IMR-90 (cell line): Measurements from ENCODE around the gene ZDHHC12. TPM values are rescaled to one million over a fixed set of nuclear protein-coding genes. Genes with fewer than 3 reads are reported as not detected.

Source experiments
- ATAC-seq: fragments of 200-7000 bp; cut with Tn5 transposase; 2 replicates; pipeline ENCODE4 v1.9.1; 2020; ENCODE audit warnings: low read depth, mild to moderate bottlenecking, moderate library complexity
- BruUV-seq: library from RNA; stranded (reverse); fragments of 400-500 nt; replicated peaks from 2 replicates; lab custom pipeline; 2021; lab: Mats Ljungman, UMichigan
- CTCF ChIA-PET: fragments of 300-600 bp; formaldehyde crosslinking; extraction: SDS; loops from one replicate; lab custom pipeline; 2021; ENCODE audit warnings: antibody characterized with exemption; lab: Yijun Ruan, JAX
- POLR2A ChIA-PET: fragments of 300-600 bp; sonication (Branson Sonifier 250); formaldehyde crosslinking; loops from one replicate; lab custom pipeline; 2022; ENCODE audit warnings: antibody characterized with exemption; ENCODE audit not compliant: unreplicated experiment; lab: Charles Lee
- DNase-seq: peaks from one replicate; pipeline ENCODE4 v3.0.0; 2013
- H2AFZ ChIP-seq: replicated peaks from 2 replicates; pipeline ENCODE3; 2013; ENCODE audit warnings: low read length, mild to moderate bottlenecking; ENCODE audit not compliant: poor library complexity
- H2AK5ac ChIP-seq: 2 replicates; pipeline ENCODE4 v1.6.1; 2013; ENCODE audit warnings: low read depth, low read length, inconsistent platforms
- H2AK9ac ChIP-seq: replicated peaks from 2 replicates; pipeline ENCODE3; 2013; ENCODE audit warnings: mild to moderate bottlenecking, low read depth, low read length, moderate library complexity; ENCODE audit not compliant: poor library complexity
- H2BK120ac ChIP-seq: 2 replicates; pipeline ENCODE4 v1.6.1; 2013; ENCODE audit warnings: low read depth, low read length, inconsistent platforms
- H2BK15ac ChIP-seq: 3 replicates; pipeline ENCODE4 v1.6.1; 2013; ENCODE audit warnings: low read depth, low read length, inconsistent platforms
- H2BK20ac ChIP-seq: 2 replicates; pipeline ENCODE4 v1.6.1; 2013; ENCODE audit warnings: low read depth, mild to moderate bottlenecking, inconsistent platforms, low read length, moderate library complexity
- H2BK5ac ChIP-seq: 2 replicates; pipeline ENCODE4 v1.6.1; 2013; ENCODE audit warnings: mild to moderate bottlenecking, low read depth, low read length, inconsistent platforms; ENCODE audit not compliant: poor library complexity, severe bottlenecking
- H3K14ac ChIP-seq: replicated peaks from 2 replicates; pipeline ENCODE4 v1.6.1; 2013; ENCODE audit warnings: low read depth, low read length, inconsistent platforms
- H3K18ac ChIP-seq: 2 replicates; pipeline ENCODE4 v1.6.1; 2013; ENCODE audit warnings: low read depth, low read length, control low read depth
- H3K23ac ChIP-seq: 2 replicates; pipeline ENCODE4 v1.6.1; 2013; ENCODE audit warnings: low read depth, low read length, inconsistent platforms
- H3K27ac ChIP-seq: 2 replicates; pipeline ENCODE4 v1.5.1; 2013; ENCODE audit warnings: mild to moderate bottlenecking, control low read depth, low read length; ENCODE audit not compliant: insufficient read depth
- H3K27me3 ChIP-seq: 2 replicates; pipeline ENCODE4 v1.6.1; 2013; ENCODE audit warnings: low read length; ENCODE audit not compliant: control insufficient read depth, insufficient read depth
- H3K36me3 ChIP-seq: 2 replicates; pipeline ENCODE4 v1.6.1; 2013; ENCODE audit warnings: low read length, mixed read lengths; ENCODE audit not compliant: control insufficient read depth, insufficient read depth
- H3K4ac ChIP-seq: 2 replicates; pipeline ENCODE4 v1.6.1; 2013; ENCODE audit warnings: low read depth, low read length, inconsistent platforms
- H3K4me1 ChIP-seq: 2 replicates; pipeline ENCODE4 v1.6.1; 2013; ENCODE audit warnings: low read length, mixed read lengths; ENCODE audit not compliant: control insufficient read depth, insufficient read depth
- H3K4me2 ChIP-seq: 2 replicates; pipeline ENCODE4 v1.6.1; 2013; ENCODE audit warnings: low read depth, mild to moderate bottlenecking, control low read depth, low read length, moderate library complexity
- H3K4me3 ChIP-seq: 2 replicates; pipeline ENCODE4 v1.5.1; 2013; ENCODE audit warnings: low read depth, mild to moderate bottlenecking, control low read depth, low read length, moderate library complexity; ENCODE audit not compliant: insufficient read depth
- H3K56ac ChIP-seq: 2 replicates; pipeline ENCODE4 v1.6.1; 2013; ENCODE audit warnings: low read length, inconsistent platforms; ENCODE audit not compliant: insufficient read depth; ENCODE audit errors: extremely low read depth
- H3K79me1 ChIP-seq, 2 experiments: 2 replicates each; pipeline ENCODE4 v1.6.1; 2013; ENCODE audit warnings: low read length in 2 of 2, inconsistent platforms in 1 of 2, low read depth in 1 of 2
- H3K9ac ChIP-seq: 2 replicates; pipeline ENCODE4 v1.6.1; 2013; ENCODE audit warnings: low read depth, low read length, control low read depth
- H3K9me1 ChIP-seq: 2 replicates; pipeline ENCODE4 v1.6.1; 2013; ENCODE audit warnings: low read length, inconsistent platforms; ENCODE audit not compliant: insufficient read depth
- H3K9me3 ChIP-seq: 2 replicates; pipeline ENCODE4 v1.6.1; 2013; ENCODE audit warnings: low read length; ENCODE audit not compliant: control insufficient read depth, insufficient read depth
- H4K20me1 ChIP-seq: 2 replicates; pipeline ENCODE4 v1.6.1; 2013; ENCODE audit warnings: low read length, inconsistent platforms; ENCODE audit not compliant: insufficient read depth
- H4K5ac ChIP-seq: 2 replicates; pipeline ENCODE4 v1.6.1; 2013; ENCODE audit warnings: mild to moderate bottlenecking, low read depth, low read length, control low read depth
- H4K8ac ChIP-seq, 2 experiments: 2 replicates each; pipeline ENCODE4 v1.6.1; 2013; ENCODE audit warnings: low read depth in 2 of 2, low read length in 2 of 2, control low read depth in 1 of 2, inconsistent platforms in 1 of 2
- H4K91ac ChIP-seq: 2 replicates; pipeline ENCODE4 v1.6.1; 2013; ENCODE audit warnings: low read depth, low read length, inconsistent platforms; ENCODE audit not compliant: insufficient read depth
- CEBPB ChIP-seq: IDR thresholded peaks from 2 replicates; pipeline ENCODE4 v1.6.1; 2012; ENCODE audit warnings: low read depth, low read length, improper control_type of control experiment
- MAFK ChIP-seq: IDR thresholded peaks from 2 replicates; pipeline ENCODE4 v1.6.1; 2012; ENCODE audit warnings: low read depth, low read length, improper control_type of control experiment
- MAZ ChIP-seq: IDR thresholded peaks from 2 replicates; pipeline ENCODE4 v1.6.1; 2012; ENCODE audit warnings: low read depth, mild to moderate bottlenecking, low read length, improper control_type of control experiment, moderate library complexity, borderline replicate concordance
- MXI1 ChIP-seq: IDR thresholded peaks from 2 replicates; pipeline ENCODE4 v1.6.1; 2012; ENCODE audit warnings: low read depth, mild to moderate bottlenecking, low read length, moderate library complexity, borderline replicate concordance
- NFE2L2 ChIP-seq: fragments of 150-350 bp; IDR thresholded peaks from 2 replicates; pipeline ENCODE4 v1.6.1; 2016; ENCODE audit warnings: low read depth, mild to moderate bottlenecking, low read length
- RCOR1 ChIP-seq: IDR thresholded peaks from 2 replicates; pipeline ENCODE4 v1.6.1; 2012; ENCODE audit warnings: mild to moderate bottlenecking, low read length, improper control_type of control experiment; ENCODE audit not compliant: insufficient replicate concordance
- RFX5 ChIP-seq: IDR thresholded peaks from 2 replicates; pipeline ENCODE4 v1.8.0; 2012; ENCODE audit warnings: low read depth, mild to moderate bottlenecking, low read length, moderate library complexity
- WGBS, 2 experiments: methylation state at CpG; one replicate each; pipeline versions ENCODE4 v1.1.5 to v1.1.7; 2013; ENCODE audit warnings: missing lambda C conversion rate in 2 of 2; ENCODE audit not compliant: insufficient read length in 1 of 2; ENCODE audit errors: extremely low coverage in 2 of 2; 5-methylcytosine and 5-hydroxymethylcytosine counted together
- dilution Hi-C: fragments of 300-500 bp; cut with HindIII; formaldehyde crosslinking; loops from one replicate; pipeline ENCODE4 v1.14.3; 2018; ENCODE audit warnings: low sequenced_read_pairs; ENCODE audit not compliant: unreplicated experiment
- in situ Hi-C: fragments of 300-500 bp; cut with MboI; formaldehyde crosslinking; loops from 3 replicates; pipeline ENCODE4 v1.14.3; 2019; ENCODE audit warnings: low sequenced_read_pairs, inconsistent platforms, mixed read lengths
- intact Hi-C: fragments of 100-400 bp; cut with micrococcal nuclease; formaldehyde crosslinking; loops from 2 replicates; pipeline ENCODE4 v1.10.0; 2022
- polyA plus RNA-seq, 3 experiments: library from polyadenylated mRNA; depleted of rRNA; stranded (reverse); fragments of >200 nt; gene quantifications; 2 replicates each; pipeline ENCODE4 v1.2.3, GENCODE V29; 2012; ENCODE audit warnings: low replicate concordance in 1 of 3
- total RNA-seq: library from RNA; depleted of rRNA; stranded (reverse); fragments of >200 nt; gene quantifications from 2 replicates; pipeline ENCODE4 v1.2.3, GENCODE V29; 2012
- TF ChIP-seq, protein P1 (sequence below): fragments of 150-350 bp; IDR thresholded peaks from 2 replicates; pipeline ENCODE4 v1.6.1; 2016; ENCODE audit warnings: low read depth, mild to moderate bottlenecking, low read length, moderate library complexity, borderline replicate concordance

Gene ZDHHC12
- total and polyA plus RNA-seq, 2 of the 4 experiments (the other 2 are of a cell fraction), result 16.7 to 60.7 TPM

DNA sequence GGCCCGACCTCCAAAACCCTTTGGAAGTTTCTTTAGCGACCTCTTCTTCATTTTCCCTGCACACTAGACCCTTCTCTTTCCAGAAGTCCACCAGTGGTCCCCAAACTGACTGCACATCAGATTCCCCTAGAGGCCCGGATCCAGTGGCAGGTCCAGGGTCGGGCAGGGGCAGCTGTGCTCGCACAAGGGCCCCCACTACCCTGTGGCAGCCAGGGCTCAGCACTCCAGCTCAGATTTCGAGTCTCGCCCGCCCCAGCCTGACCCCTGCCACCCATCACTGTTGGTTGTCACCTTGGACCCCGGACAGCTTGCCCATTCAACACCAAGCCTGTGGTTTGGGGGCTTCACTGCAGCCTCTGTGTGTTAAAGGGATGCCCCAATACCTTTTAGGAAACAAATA is 7.8 kb upstream of the ZDHHC12 start:
- H3K9ac ChIP-seq, result no peak overlapping the region
- BruUV-seq, result no TSS peak

More for the DNA sequence above, 7.8 kb upstream of the ZDHHC12 start:
- H3K9me3 ChIP-seq, result no peaks in the 10 kb centered on the region
- no peak overlapping the region for H3K23ac ChIP-seq
- no peak overlapping the region for H2AFZ ChIP-seq
- H2BK15ac ChIP-seq, result no peak overlapping the region
- H4K91ac ChIP-seq, result no peak overlapping the region
- no peak overlapping the region for H2BK5ac ChIP-seq
- H2BK120ac ChIP-seq, result no peak overlapping the region
- H4K8ac ChIP-seq, result no peak overlapping the region
- no peak overlapping the region for H2AK5ac ChIP-seq
- H4K5ac ChIP-seq, result no peak overlapping the region
- peaks cover 6% of the 10 kb centered on the region; the same call in 1 of the 2 replicates for H3K9me1 ChIP-seq
- no peak overlapping the region for H3K27ac ChIP-seq
- no peak for DNase-seq
- no peak overlapping the region for H3K4me2 ChIP-seq
- peaks cover 22% of the 10 kb centered on the region for H3K36me3 ChIP-seq
- intact Hi-C loops (no loop called here), dilution Hi-C loops (no loop called here), in situ Hi-C loops (no loop called here)
- WGBS, 2 experiments, result 53% methylated on average over 3 of the region's 9 CpGs; no CpG with 5 or more reads in 1 of the 2 experiments
- H2BK20ac ChIP-seq, result no peak overlapping the region
- H3K27me3 ChIP-seq, result no peaks in the 10 kb centered on the region
- ChIA-PET POLR2A (no interaction called here), CTCF (no interaction called here)
- no peak overlapping the region for H3K18ac ChIP-seq
- no peak for ATAC-seq
- no peaks in the 10 kb centered on the region for H3K79me1 ChIP-seq
- TF ChIP-seq MAFK (no peak), RCOR1 (no peak), MAZ (no peak), RFX5 (no peak), NFE2L2 (no peak), CEBPB (no peak), MXI1 (no peak)
- TF ChIP-seq, protein P1, sequence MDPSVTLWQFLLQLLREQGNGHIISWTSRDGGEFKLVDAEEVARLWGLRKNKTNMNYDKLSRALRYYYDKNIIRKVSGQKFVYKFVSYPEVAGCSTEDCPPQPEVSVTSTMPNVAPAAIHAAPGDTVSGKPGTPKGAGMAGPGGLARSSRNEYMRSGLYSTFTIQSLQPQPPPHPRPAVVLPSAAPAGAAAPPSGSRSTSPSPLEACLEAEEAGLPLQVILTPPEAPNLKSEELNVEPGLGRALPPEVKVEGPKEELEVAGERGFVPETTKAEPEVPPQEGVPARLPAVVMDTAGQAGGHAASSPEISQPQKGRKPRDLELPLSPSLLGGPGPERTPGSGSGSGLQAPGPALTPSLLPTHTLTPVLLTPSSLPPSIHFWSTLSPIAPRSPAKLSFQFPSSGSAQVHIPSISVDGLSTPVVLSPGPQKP, result no peak
- no peak overlapping the region for H2AK9ac ChIP-seq
- no peak overlapping the region for H3K4ac ChIP-seq
- no peak overlapping the region for H3K56ac ChIP-seq
- H3K4me3 ChIP-seq, result no peak overlapping the region
- H3K4me1 ChIP-seq, result peaks cover 2% of the 10 kb centered on the region; the same call in 1 of the 2 replicates
- no peaks in the 10 kb centered on the region; the same call in 1 of the 2 replicates for H4K20me1 ChIP-seq
- H3K14ac ChIP-seq, result no peak overlapping the region
